Measurements from ENCODE around the gene PALLD. TPM values are rescaled to one million over a fixed set of nuclear protein-coding genes. Genes with fewer than 3 reads are reported as not detected.

Gene PALLD
- total RNA-seq, 1 experiment from 2014 or later, result 18.3 TPM

GRCh38 chr4:168766604-168767316, 269.9 kb downstream of the PALLD start:
- no peak overlapping the region for H4K5ac ChIP-seq (ENCODE audit: insufficient read length, low read depth, low read length)
- H3K4me2 ChIP-seq (ENCODE audit: insufficient read depth, insufficient read length, low read length), result no peak overlapping the region
- no peak for DNase-seq
- H2BK20ac ChIP-seq (ENCODE audit: low read depth, low read length, poor library complexity, severe bottlenecking), result no peak overlapping the region
- H3K23me2 ChIP-seq (ENCODE audit: insufficient read length, low read depth, low read length, poor library complexity, severe bottlenecking), result no peaks in the 10 kb centered on the region
- no peak overlapping the region for H4K91ac ChIP-seq (ENCODE audit: insufficient read length, low read depth, low read length)
- no peak overlapping the region for H3K23ac ChIP-seq (ENCODE audit: insufficient read length, low read depth, low read length)
- H3T11ph ChIP-seq (ENCODE audit: low read length), result no peak overlapping the region
- no peak overlapping the region for H2BK12ac ChIP-seq (ENCODE audit: insufficient read length, low read depth, low read length)
- no peak overlapping the region for H2BK120ac ChIP-seq (ENCODE audit: low read depth, low read length, poor library complexity, severe bottlenecking)
- no peak overlapping the region for H3K4me3 Mint-ChIP-seq
- no peak overlapping the region for H2AFZ ChIP-seq (ENCODE audit: low read length)
- no peaks in the 10 kb centered on the region for H3K4me1 ChIP-seq (ENCODE audit: insufficient read depth, low read length)
- no peak overlapping the region for H3K56ac ChIP-seq (ENCODE audit: insufficient read length, low read depth, low read length)
- no peaks in the 10 kb centered on the region for H3K79me1 ChIP-seq (ENCODE audit: insufficient read depth, low read depth, low read length, poor library complexity, severe bottlenecking)
- no CpG with 5 or more reads among the region's 8 CpGs for WGBS (ENCODE audit: extremely low coverage, insufficient read length, low lambda C conversion rate)
- no peaks in the 10 kb centered on the region for H3K4me1 Mint-ChIP-seq
- no peaks in the 10 kb centered on the region for H3K27me3 ChIP-seq (ENCODE audit: insufficient read depth, low read length)
- H3K4ac ChIP-seq (ENCODE audit: low read depth, low read length), result no peak overlapping the region
- no peaks in the 10 kb centered on the region; a peak in 1 of 5 replicates for H3K9me3 Mint-ChIP-seq
- H4K20me1 ChIP-seq (ENCODE audit: control insufficient read depth, insufficient read depth, insufficient read length), result no peaks in the 10 kb centered on the region
- no peaks in the 10 kb centered on the region for H3K79me2 ChIP-seq (ENCODE audit: insufficient read depth, low read length)
- no peak overlapping the region for H3K27ac Mint-ChIP-seq
- H3K14ac ChIP-seq (ENCODE audit: insufficient read depth, low read length), result no peak overlapping the region
- no peak for TF ChIP-seq CTCF (conservative IDR thresholded peaks at IDR 0.05)
- H4K8ac ChIP-seq (replicated peaks; ENCODE audit: insufficient read length, low read depth, low read length), result no peak overlapping the region
- H3K27ac ChIP-seq (ENCODE audit: insufficient read length, low read depth, low read length), result no peak overlapping the region
- H3K9ac ChIP-seq (ENCODE audit: extremely low read depth, insufficient read length, low read length), result no peak overlapping the region
- no peak overlapping the region for H2BK15ac ChIP-seq (ENCODE audit: low read depth, low read length)
- H3K27me3 Mint-ChIP-seq (ENCODE audit: low read depth), result peaks cover 2% of the 10 kb centered on the region; the same call in 1 of the 2 replicates
- no peaks in the 10 kb centered on the region for H3K9me3 ChIP-seq (ENCODE audit: control insufficient read depth, low read depth, low read length)
- H3K36me3 Mint-ChIP-seq (ENCODE audit: insufficient read depth in 1 of 3, low read depth in 3 of 3), result no peaks in the 10 kb centered on the region
- no peak overlapping the region for H2BK5ac ChIP-seq (ENCODE audit: insufficient read length, low read length)
- H2AK5ac ChIP-seq (ENCODE audit: insufficient read length, low read length), result no peak overlapping the region
- H3K18ac ChIP-seq (ENCODE audit: insufficient read length, low read depth, low read length), result no peak overlapping the region

Measured in H9 (cell line).